ENCODE results near the gene CRELD2.

Gene CRELD2

GRCh38 chr22:49884075-49884474 is 34.4 kb upstream of the CRELD2 start:
- H3K36me3 Mint-ChIP-seq: peaks cover 14% of the 10 kb centered on the region
- no peaks in the 10 kb centered on the region for H3K27me3 Mint-ChIP-seq
- no peaks in the 10 kb centered on the region for H3K9me3 Mint-ChIP-seq (ENCODE audit: low read depth)
- H3K4me1 Mint-ChIP-seq (ENCODE audit: low read depth): peaks cover 25% of the 10 kb centered on the region
- H3K4me3 Mint-ChIP-seq: no peak overlapping the region
- H3K27ac Mint-ChIP-seq: no peak overlapping the region

GRCh38 chr22:49884503-49885260 is 33.8 kb upstream of the CRELD2 start:
- Mint-ChIP-seq H3K27me3 (no peaks in the 10 kb centered on the region), H3K4me1 (ENCODE audit: low read depth) (peaks cover 25% of the 10 kb centered on the region), H3K27ac (no peak overlapping the region), H3K4me3 (no peak overlapping the region), H3K36me3 (peaks cover 20% of the 10 kb centered on the region), H3K9me3 (ENCODE audit: low read depth) (no peaks in the 10 kb centered on the region)

GRCh38 chr22:49885281-49885680 is 33.2 kb upstream of the CRELD2 start:
- Mint-ChIP-seq H3K4me3 (no peak overlapping the region), H3K36me3 (peaks cover 21% of the 10 kb centered on the region), H3K27me3 (no peaks in the 10 kb centered on the region), H3K27ac (no peak overlapping the region), H3K9me3 (ENCODE audit: low read depth) (no peaks in the 10 kb centered on the region), H3K4me1 (ENCODE audit: low read depth) (peaks cover 19% of the 10 kb centered on the region)

GRCh38 chr22:49885881-49886280 is 32.6 kb upstream of the CRELD2 start:
- no peak overlapping the region for H3K4me3 Mint-ChIP-seq
- no peaks in the 10 kb centered on the region for H3K9me3 Mint-ChIP-seq (ENCODE audit: low read depth)
- no peak overlapping the region for H3K27ac Mint-ChIP-seq
- peaks cover 21% of the 10 kb centered on the region for H3K36me3 Mint-ChIP-seq
- peaks cover 15% of the 10 kb centered on the region for H3K4me1 Mint-ChIP-seq (ENCODE audit: low read depth)
- H3K27me3 Mint-ChIP-seq: no peaks in the 10 kb centered on the region

GRCh38 chr22:49886346-49887063 is 31.9 kb upstream of the CRELD2 start:
- Mint-ChIP-seq H3K9me3 (ENCODE audit: low read depth) (no peaks in the 10 kb centered on the region), H3K27ac (no peak overlapping the region), H3K4me1 (ENCODE audit: low read depth) (peaks cover 14% of the 10 kb centered on the region), H3K4me3 (no peak overlapping the region), H3K36me3 (peaks cover 25% of the 10 kb centered on the region), H3K27me3 (no peaks in the 10 kb centered on the region)

GRCh38 chr22:49887064-49887451 is 31.4 kb upstream of the CRELD2 start:
- H3K27me3 Mint-ChIP-seq: no peaks in the 10 kb centered on the region
- H3K36me3 Mint-ChIP-seq: peaks cover 27% of the 10 kb centered on the region
- H3K27ac Mint-ChIP-seq: no peak overlapping the region
- peaks cover 11% of the 10 kb centered on the region for H3K4me1 Mint-ChIP-seq (ENCODE audit: low read depth)
- no peak overlapping the region for H3K4me3 Mint-ChIP-seq
- H3K9me3 Mint-ChIP-seq (ENCODE audit: low read depth): no peaks in the 10 kb centered on the region

- H3K9me3 Mint-ChIP-seq (ENCODE audit: low read depth): no peaks in the 10 kb centered on the region
- no peak overlapping the region for H3K4me3 Mint-ChIP-seq
- H3K4me1 Mint-ChIP-seq (ENCODE audit: low read depth): peaks cover 7% of the 10 kb centered on the region
- peaks cover 27% of the 10 kb centered on the region for H3K36me3 Mint-ChIP-seq
- H3K27me3 Mint-ChIP-seq: no peaks in the 10 kb centered on the region
- H3K27ac Mint-ChIP-seq: no peak overlapping the region
Measured at GRCh38 chr22:49887702-49888101, 30.7 kb upstream of the CRELD2 start.

- no peaks in the 10 kb centered on the region for H3K27me3 Mint-ChIP-seq
- no peak overlapping the region for H3K27ac Mint-ChIP-seq
- peaks cover 25% of the 10 kb centered on the region for H3K36me3 Mint-ChIP-seq
- H3K4me3 Mint-ChIP-seq: no peak overlapping the region
- no peaks in the 10 kb centered on the region for H3K9me3 Mint-ChIP-seq (ENCODE audit: low read depth)
- peaks cover 6% of the 10 kb centered on the region for H3K4me1 Mint-ChIP-seq (ENCODE audit: low read depth)
Measured at GRCh38 chr22:49889071-49889470, 29.4 kb upstream of the CRELD2 start.

- H3K4me3 Mint-ChIP-seq: no peak overlapping the region
- H3K4me1 Mint-ChIP-seq (ENCODE audit: low read depth): peaks cover 5% of the 10 kb centered on the region
- no peak overlapping the region for H3K27ac Mint-ChIP-seq
- peaks cover 25% of the 10 kb centered on the region for H3K36me3 Mint-ChIP-seq
- H3K9me3 Mint-ChIP-seq (ENCODE audit: low read depth): no peaks in the 10 kb centered on the region
- no peaks in the 10 kb centered on the region for H3K27me3 Mint-ChIP-seq
Measured at GRCh38 chr22:49892226-49892899, 26.1 kb upstream of the CRELD2 start.

GRCh38 chr22:49893025-49893424 is 25.4 kb upstream of the CRELD2 start:
- Mint-ChIP-seq H3K27ac (no peak overlapping the region), H3K4me3 (no peak overlapping the region), H3K36me3 (peaks cover 23% of the 10 kb centered on the region), H3K9me3 (ENCODE audit: low read depth) (no peaks in the 10 kb centered on the region), H3K4me1 (ENCODE audit: low read depth) (peaks cover 5% of the 10 kb centered on the region), H3K27me3 (no peaks in the 10 kb centered on the region)

GRCh38 chr22:49894322-49895054 is 23.9 kb upstream of the CRELD2 start:
- no peak overlapping the region for H3K4me3 Mint-ChIP-seq
- no peaks in the 10 kb centered on the region for H3K9me3 Mint-ChIP-seq (ENCODE audit: low read depth)
- H3K27ac Mint-ChIP-seq: no peak overlapping the region
- H3K4me1 Mint-ChIP-seq (ENCODE audit: low read depth): peaks cover 5% of the 10 kb centered on the region
- H3K36me3 Mint-ChIP-seq: peaks cover 19% of the 10 kb centered on the region
- H3K27me3 Mint-ChIP-seq: no peaks in the 10 kb centered on the region

- no peak overlapping the region for H3K27ac Mint-ChIP-seq
- H3K36me3 Mint-ChIP-seq: peaks cover 18% of the 10 kb centered on the region
- no peaks in the 10 kb centered on the region for H3K27me3 Mint-ChIP-seq
- peaks cover 5% of the 10 kb centered on the region for H3K4me1 Mint-ChIP-seq (ENCODE audit: low read depth)
- H3K9me3 Mint-ChIP-seq (ENCODE audit: low read depth): no peaks in the 10 kb centered on the region
- H3K4me3 Mint-ChIP-seq: no peak overlapping the region
Measured at GRCh38 chr22:49896201-49896600, 22.2 kb upstream of the CRELD2 start.

GRCh38 chr22:49897015-49897684 is 21.3 kb upstream of the CRELD2 start:
- no peak overlapping the region for H3K4me3 Mint-ChIP-seq
- H3K27me3 Mint-ChIP-seq: no peaks in the 10 kb centered on the region
- H3K27ac Mint-ChIP-seq: no peak overlapping the region

GRCh38 chr22:49899530-49899929 is 18.9 kb upstream of the CRELD2 start:
- Mint-ChIP-seq H3K4me1 (ENCODE audit: low read depth) (no peaks in the 10 kb centered on the region), H3K36me3 (peaks cover 10% of the 10 kb centered on the region), H3K4me3 (no peak overlapping the region), H3K27ac (no peak overlapping the region), H3K9me3 (ENCODE audit: low read depth) (no peaks in the 10 kb centered on the region), H3K27me3 (no peaks in the 10 kb centered on the region)

More at GRCh38 chr22:49897015-49897684, 21.3 kb upstream of the CRELD2 start:
- peaks cover 17% of the 10 kb centered on the region for H3K36me3 Mint-ChIP-seq
- no peaks in the 10 kb centered on the region for H3K9me3 Mint-ChIP-seq (ENCODE audit: low read depth)
- no peaks in the 10 kb centered on the region for H3K4me1 Mint-ChIP-seq (ENCODE audit: low read depth)
